ENCODE data around the gene BCAS1.

Gene BCAS1

GRCh38 chr20:53917145-53918019, 153.0 kb downstream of the BCAS1 start (continued):
- TF ChIP-seq, protein P1, sequence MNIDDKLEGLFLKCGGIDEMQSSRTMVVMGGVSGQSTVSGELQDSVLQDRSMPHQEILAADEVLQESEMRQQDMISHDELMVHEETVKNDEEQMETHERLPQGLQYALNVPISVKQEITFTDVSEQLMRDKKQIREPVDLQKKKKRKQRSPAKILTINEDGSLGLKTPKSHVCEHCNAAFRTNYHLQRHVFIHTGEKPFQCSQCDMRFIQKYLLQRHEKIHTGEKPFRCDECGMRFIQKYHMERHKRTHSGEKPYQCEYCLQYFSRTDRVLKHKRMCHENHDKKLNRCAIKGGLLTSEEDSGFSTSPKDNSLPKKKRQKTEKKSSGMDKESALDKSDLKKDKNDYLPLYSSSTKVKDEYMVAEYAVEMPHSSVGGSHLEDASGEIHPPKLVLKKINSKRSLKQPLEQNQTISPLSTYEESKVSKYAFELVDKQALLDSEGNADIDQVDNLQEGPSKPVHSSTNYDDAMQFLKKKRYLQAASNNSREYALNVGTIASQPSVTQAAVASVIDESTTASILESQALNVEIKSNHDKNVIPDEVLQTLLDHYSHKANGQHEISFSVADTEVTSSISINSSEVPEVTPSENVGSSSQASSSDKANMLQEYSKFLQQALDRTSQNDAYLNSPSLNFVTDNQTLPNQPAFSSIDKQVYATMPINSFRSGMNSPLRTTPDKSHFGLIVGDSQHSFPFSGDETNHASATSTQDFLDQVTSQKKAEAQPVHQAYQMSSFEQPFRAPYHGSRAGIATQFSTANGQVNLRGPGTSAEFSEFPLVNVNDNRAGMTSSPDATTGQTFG (tag by site-specific recombination; IDR thresholded peaks at IDR 0.05; ENCODE audit: borderline replicate concordance), result no peak
- TF ChIP-seq, protein P2, sequence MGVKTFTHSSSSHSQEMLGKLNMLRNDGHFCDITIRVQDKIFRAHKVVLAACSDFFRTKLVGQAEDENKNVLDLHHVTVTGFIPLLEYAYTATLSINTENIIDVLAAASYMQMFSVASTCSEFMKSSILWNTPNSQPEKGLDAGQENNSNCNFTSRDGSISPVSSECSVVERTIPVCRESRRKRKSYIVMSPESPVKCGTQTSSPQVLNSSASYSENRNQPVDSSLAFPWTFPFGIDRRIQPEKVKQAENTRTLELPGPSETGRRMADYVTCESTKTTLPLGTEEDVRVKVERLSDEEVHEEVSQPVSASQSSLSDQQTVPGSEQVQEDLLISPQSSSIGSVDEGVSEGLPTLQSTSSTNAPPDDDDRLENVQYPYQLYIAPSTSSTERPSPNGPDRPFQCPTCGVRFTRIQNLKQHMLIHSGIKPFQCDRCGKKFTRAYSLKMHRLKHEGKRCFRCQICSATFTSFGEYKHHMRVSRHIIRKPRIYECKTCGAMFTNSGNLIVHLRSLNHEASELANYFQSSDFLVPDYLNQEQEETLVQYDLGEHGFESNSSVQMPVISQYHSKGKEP (tag by site-specific recombination; IDR thresholded peaks at IDR 0.05), result no peak
- TF ChIP-seq ZNF549 (tag by site-specific recombination; IDR thresholded peaks at IDR 0.05), result no peak
- no peak for TF ChIP-seq ZNF23 (tag by site-specific recombination; IDR thresholded peaks at IDR 0.05; ENCODE audit: borderline replicate concordance)
- TF ChIP-seq SCRT2 (tag by site-specific recombination; IDR thresholded peaks at IDR 0.05), result peak; percentile 22; the same call in 1 of the 2 replicates

DNA sequence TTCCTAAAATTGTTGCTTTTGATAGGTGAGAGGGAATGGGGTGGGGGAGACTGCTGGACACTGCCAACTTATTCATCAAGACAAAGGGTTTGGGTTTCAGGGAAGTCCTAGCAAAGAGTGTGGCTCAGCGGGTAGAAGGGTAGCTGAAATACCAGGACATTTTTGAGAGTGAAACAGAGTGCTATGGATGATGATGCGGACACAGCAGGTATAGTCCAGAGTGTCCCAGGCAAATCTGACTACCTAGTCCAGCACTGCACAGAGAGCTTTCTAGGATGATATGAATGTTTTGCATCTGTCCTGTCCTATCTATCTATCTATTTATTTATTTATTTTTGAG, 154.3 kb downstream of the BCAS1 start:
- ChIA-PET POLR2A (interaction anchor here (1.2 to 1.4 kb wide), 2 partner anchors 14 to 323 kb away, joined by 3 to 5 read pairs; partner anchors contain the start of gene ZNF217), CTCF (interaction anchor here (0.5 to 3.6 kb wide), 32 partner anchors 9 to 369 kb away, joined by 3 to 21 read pairs (median 4); no protein-coding TSS in a partner anchor)
- 0 out of 2 replicates have a peak, but pooled peaks cover 5% of the 10 kb centered on the region for H3K4me1 ChIP-seq (ENCODE audit: control insufficient read depth, insufficient read depth, low read length)
- no peak for TF ChIP-seq ZNF549 (tag by site-specific recombination; IDR thresholded peaks at IDR 0.05)
- 0 out of 2 replicates have a peak, but pooled peaks have one; percentile 2 for TF ChIP-seq SP3 (tag by site-specific recombination; IDR thresholded peaks at IDR 0.05)
- TF ChIP-seq ZNF600 (tag by site-specific recombination; IDR thresholded peaks at IDR 0.05), result peak; percentile 30
- TF ChIP-seq, protein P3, sequence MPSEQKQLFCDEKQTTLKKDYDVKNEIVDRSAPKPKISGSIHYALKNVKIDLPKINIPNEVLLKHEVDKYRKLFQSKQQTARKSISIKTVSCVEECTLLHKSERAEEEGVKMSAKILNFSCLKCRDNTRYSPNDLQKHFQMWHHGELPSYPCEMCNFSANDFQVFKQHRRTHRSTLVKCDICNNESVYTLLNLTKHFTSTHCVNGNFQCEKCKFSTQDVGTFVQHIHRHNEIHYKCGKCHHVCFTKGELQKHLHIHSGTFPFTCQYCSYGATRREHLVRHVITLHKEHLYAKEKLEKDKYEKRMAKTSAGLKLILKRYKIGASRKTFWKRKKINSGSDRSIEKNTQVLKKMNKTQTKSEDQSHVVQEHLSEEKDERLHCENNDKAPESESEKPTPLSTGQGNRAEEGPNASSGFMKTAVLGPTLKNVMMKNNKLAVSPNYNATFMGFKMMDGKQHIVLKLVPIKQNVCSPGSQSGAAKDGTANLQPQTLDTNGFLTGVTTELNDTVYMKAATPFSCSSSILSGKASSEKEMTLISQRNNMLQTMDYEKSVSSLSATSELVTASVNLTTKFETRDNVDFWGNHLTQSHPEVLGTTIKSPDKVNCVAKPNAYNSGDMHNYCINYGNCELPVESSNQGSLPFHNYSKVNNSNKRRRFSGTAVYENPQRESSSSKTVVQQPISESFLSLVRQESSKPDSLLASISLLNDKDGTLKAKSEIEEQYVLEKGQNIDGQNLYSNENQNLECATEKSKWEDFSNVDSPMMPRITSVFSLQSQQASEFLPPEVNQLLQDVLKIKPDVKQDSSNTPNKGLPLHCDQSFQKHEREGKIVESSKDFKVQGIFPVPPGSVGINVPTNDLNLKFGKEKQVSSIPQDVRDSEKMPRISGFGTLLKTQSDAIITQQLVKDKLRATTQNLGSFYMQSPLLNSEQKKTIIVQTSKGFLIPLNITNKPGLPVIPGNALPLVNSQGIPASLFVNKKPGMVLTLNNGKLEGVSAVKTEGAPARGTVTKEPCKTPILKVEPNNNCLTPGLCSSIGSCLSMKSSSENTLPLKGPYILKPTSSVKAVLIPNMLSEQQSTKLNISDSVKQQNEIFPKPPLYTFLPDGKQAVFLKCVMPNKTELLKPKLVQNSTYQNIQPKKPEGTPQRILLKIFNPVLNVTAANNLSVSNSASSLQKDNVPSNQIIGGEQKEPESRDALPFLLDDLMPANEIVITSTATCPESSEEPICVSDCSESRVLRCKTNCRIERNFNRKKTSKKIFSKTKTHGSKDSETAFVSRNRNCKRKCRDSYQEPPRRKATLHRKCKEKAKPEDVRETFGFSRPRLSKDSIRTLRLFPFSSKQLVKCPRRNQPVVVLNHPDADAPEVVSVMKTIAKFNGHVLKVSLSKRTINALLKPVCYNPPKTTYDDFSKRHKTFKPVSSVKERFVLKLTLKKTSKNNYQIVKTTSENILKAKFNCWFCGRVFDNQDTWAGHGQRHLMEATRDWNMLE (tag by site-specific recombination; conservative IDR thresholded peaks at IDR 0.05; ENCODE audit: low read depth), result 0 out of 2 replicates have a peak, but pooled peaks have one; percentile 6
- H3K27ac ChIP-seq (ENCODE audit: extremely low read depth, low read depth, low read length), result no peak overlapping the region
- no peaks in the 10 kb centered on the region for H3K36me3 ChIP-seq (ENCODE audit: control insufficient read depth in 2 of 2, insufficient read depth in 1 of 2, low read length in 2 of 2)
- H3K4me3 ChIP-seq (ENCODE audit: low read depth, low read length), result no peak overlapping the region
- H3K9me3 ChIP-seq (ENCODE audit: control insufficient read depth, insufficient read depth, low read depth, low read length), result no peaks in the 10 kb centered on the region

- CTCF ChIA-PET, result interaction anchor here (0.6 to 3.6 kb wide), 34 partner anchors 8 to 368 kb away, joined by 3 to 21 read pairs (median 4); no protein-coding TSS in a partner anchor
- Histone ChIP-seq H3K4me3 (ENCODE audit: low read depth, low read length) (peak overlapping the region; percentile 58), H3K4me1 (ENCODE audit: control insufficient read depth, insufficient read depth, low read length) (0 out of 2 replicates have a peak, but pooled peaks cover 5% of the 10 kb centered on the region), H3K27ac (ENCODE audit: extremely low read depth, low read depth, low read length) (peak overlapping the region; percentile 78; the same call in 1 of the 2 replicates), H3K36me3 (ENCODE audit: control insufficient read depth in 2 of 2, insufficient read depth in 1 of 2, low read length in 2 of 2) (no peaks in the 10 kb centered on the region), H3K9me3 (ENCODE audit: control insufficient read depth, insufficient read depth, low read depth, low read length) (no peaks in the 10 kb centered on the region)
- POLR2A ChIA-PET, result interaction anchor here (0.7 to 1.4 kb wide), 3 partner anchors 14 to 351 kb away, joined by 3 to 5 read pairs (median 5); partner anchors contain the start of gene ZNF217
- TF ChIP-seq ZBTB1 (tag by site-specific recombination; IDR thresholded peaks at IDR 0.05) (no peak), ZNF280D (tag by site-specific recombination; IDR thresholded peaks at IDR 0.05) (no peak), YY1 (tag by site-specific recombination; IDR thresholded peaks at IDR 0.05) (peak; percentile 71; the same call in 1 of the 2 replicates)
- TF ChIP-seq, protein P4, sequence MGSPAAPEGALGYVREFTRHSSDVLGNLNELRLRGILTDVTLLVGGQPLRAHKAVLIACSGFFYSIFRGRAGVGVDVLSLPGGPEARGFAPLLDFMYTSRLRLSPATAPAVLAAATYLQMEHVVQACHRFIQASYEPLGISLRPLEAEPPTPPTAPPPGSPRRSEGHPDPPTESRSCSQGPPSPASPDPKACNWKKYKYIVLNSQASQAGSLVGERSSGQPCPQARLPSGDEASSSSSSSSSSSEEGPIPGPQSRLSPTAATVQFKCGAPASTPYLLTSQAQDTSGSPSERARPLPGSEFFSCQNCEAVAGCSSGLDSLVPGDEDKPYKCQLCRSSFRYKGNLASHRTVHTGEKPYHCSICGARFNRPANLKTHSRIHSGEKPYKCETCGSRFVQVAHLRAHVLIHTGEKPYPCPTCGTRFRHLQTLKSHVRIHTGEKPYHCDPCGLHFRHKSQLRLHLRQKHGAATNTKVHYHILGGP (tag by site-specific recombination; IDR thresholded peaks at IDR 0.05), result no peak
Observed at GRCh38 chr20:53915446-53916172, 154.8 kb downstream of the BCAS1 start.

Measured in HEK293 (cell line).